ENCODE results near the gene DAGLA.

The DAGLA gene

DNA sequence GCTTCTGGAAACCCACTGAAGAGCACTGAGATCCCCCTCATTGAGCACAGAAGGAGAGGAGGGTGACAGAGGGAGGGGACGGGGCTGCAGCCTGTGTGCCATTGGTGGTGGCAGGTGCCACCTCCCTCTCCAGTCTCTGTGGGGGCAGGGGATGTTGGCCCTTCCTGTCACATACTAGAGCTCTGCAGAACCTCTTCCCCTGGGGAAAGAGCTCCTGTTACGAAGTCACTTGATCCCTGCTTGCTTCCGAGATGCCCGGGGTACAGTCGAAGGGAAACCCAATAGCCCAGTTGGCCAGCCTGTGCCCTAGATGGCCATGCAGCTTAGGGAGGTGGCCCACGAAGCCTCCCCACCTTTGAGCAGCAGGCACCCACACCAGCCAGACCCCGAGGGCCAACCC, 29.4 kb downstream of the DAGLA start:
- Histone ChIP-seq H3K4me3 (no peak overlapping the region; a peak in 1 of 20 replicates), H3K4me2 (peak overlapping the region; percentile 53 to 91 (median 74)), H3K27me3 (no peaks in the 10 kb centered on the region), H3K27ac (peak overlapping the region in 2 of 11 experiments; percentile 4 to 12; a peak in 3 of 22 replicates), H3K4me1 (peaks cover 41 to 82% (median 67%) of the 10 kb centered on the region in 10 experiments), H3K36me3 (no peaks in the 10 kb centered on the region), H3K9ac (peak overlapping the region in 2 of 11 experiments; percentile 9 to 42; a peak in 2 of 22 replicates), H4K20me1 (peaks cover 0 to 80% (median 0%) of the 10 kb centered on the region in 11 experiments; a peak in 6 of 22 replicates), H3K9me3 (replicated peaks in 1 of 11) (no peaks in the 10 kb centered on the region)
- TF ChIP-seq Cebpa-rat (IDR thresholded peaks at IDR 0.05) = no peak

DNA sequence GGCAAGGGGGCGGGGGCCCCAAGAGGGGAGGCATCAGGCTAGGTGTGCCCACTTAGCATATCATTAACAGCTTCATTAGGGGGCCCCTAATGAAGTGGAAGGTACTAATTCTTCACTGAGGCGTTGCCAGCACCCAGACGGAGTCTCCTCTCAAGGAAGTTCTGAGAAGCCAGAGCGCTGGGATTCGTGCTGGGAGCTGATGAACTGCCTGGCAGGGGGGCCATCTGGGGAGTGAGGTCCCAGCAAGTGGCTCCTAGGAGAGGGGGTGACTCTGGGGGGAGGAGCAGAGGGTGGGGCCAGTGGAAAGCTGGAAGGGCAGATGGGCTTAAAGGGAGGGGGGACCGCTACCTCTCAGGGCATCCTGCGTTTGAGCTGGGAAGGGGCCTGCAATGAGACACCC, 29.8 kb downstream of the DAGLA start:
- Histone ChIP-seq H3K4me3 (no peak overlapping the region; a peak in 1 of 20 replicates), H3K4me1 (peaks cover 44 to 81% (median 67%) of the 10 kb centered on the region in 10 experiments), H3K27ac (peak overlapping the region in 2 of 11 experiments; percentile 4 to 12; a peak in 2 of 22 replicates), H3K9ac (peak overlapping the region in 2 of 11 experiments; percentile 9 to 42; a peak in 2 of 22 replicates), H3K9me3 (replicated peaks in 1 of 11) (no peaks in the 10 kb centered on the region), H3K36me3 (no peaks in the 10 kb centered on the region), H3K4me2 (peak overlapping the region; percentile 53 to 91 (median 74)), H3K27me3 (no peaks in the 10 kb centered on the region), H4K20me1 (peaks cover 0 to 80% (median 0%) of the 10 kb centered on the region in 11 experiments; a peak in 6 of 22 replicates)
- no peak for TF ChIP-seq Cebpa-rat (IDR thresholded peaks at IDR 0.05)

DNA sequence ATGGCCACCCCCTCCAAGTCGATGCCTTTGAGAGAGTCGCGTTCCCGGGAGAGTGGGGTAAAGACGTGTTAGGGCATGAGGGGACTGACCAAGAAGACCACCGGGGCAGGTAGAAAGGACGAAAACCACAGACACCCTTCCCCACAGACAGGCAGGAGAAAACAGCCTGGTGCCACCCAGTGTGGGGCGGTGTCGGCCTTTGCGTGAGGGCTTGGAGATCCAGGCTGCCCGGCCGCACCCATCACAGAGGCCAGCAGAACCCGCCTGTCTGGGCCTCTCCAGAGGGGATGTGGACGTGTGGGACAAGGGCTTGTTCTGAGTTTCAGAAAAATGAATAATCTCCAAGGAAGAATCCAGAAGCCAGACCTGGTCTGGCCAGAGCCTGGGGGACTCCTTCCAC, 30.8 kb downstream of the DAGLA start:
- Histone ChIP-seq H4K20me1 (peaks cover 0 to 77% (median 0%) of the 10 kb centered on the region in 11 experiments; a peak in 6 of 22 replicates), H3K36me3 (no peaks in the 10 kb centered on the region), H3K4me3 (no peak overlapping the region), H3K4me1 (peaks cover 54 to 89% (median 75%) of the 10 kb centered on the region in 10 experiments), H3K27me3 (no peaks in the 10 kb centered on the region), H3K9ac (peak overlapping the region in 4 of 11 experiments; percentile 0 to 45 (median 12); a peak in 4 of 22 replicates), H3K9me3 (replicated peaks in 1 of 11) (no peaks in the 10 kb centered on the region), H3K4me2 (peak overlapping the region; percentile 5 to 91 (median 74); a peak in 16 of 22 replicates), H3K27ac (no peak overlapping the region)
- no peak for TF ChIP-seq Cebpa-rat (IDR thresholded peaks at IDR 0.05)

DNA sequence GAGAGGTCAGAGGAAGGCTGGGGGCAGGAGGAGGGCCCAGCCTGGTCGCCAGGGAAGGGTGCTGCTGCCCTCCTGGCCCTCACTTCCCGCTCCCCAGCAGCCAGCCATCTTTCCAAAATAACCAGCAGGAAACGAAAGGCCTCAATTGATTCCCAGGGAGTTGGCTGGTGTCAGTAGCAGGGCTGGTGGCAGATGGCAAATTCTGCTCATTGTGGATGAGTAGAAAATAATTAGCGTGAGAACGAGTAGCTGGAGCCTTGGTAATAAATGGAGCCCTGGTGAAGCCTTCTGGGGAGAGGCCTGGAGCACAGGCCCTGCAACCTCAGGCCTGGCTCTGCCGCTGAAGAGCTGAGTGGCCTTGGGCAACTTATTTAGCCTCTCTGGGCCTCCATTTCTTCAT, 31.3 kb downstream of the DAGLA start:
- no peaks in the 10 kb centered on the region for H3K27me3 ChIP-seq

DNA sequence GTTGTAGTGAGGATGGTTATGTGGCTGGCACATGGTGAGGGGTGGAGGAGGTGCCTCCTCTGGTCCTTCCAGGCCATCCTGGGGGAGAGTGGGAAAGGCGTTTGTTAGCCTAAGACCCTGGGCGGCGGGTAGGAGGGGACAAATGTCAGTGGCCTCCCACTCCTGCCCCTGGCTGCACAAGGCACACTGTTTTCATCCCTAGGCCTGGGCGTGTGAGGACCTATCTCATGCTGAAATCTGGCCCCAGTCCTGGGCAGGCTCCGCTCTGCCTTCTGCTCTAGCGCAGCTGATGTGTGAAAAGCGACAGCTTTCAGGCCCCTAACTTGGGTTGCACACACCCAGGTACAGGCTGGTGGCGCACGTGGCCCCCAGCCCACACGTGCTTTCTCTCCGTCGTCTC, 32.1 kb downstream of the DAGLA start:
- peaks cover 0 to 76% (median 0%) of the 10 kb centered on the region in 11 experiments; a peak in 6 of 22 replicates for H4K20me1 ChIP-seq
- no peaks in the 10 kb centered on the region for H3K9me3 ChIP-seq (replicated peaks in 1 of 11)
- H3K4me2 ChIP-seq = no peak overlapping the region
- TF ChIP-seq Cebpa-rat (IDR thresholded peaks at IDR 0.05) = no peak
- H3K4me3 ChIP-seq = no peak overlapping the region
- H3K27ac ChIP-seq = no peak overlapping the region
- peaks cover 67 to 91% (median 81%) of the 10 kb centered on the region in 10 experiments for H3K4me1 ChIP-seq
- no peaks in the 10 kb centered on the region for H3K36me3 ChIP-seq
- no peaks in the 10 kb centered on the region for H3K27me3 ChIP-seq
- 0 out of 22 replicates have a peak overlapping the region, but pooled peaks of 3 of the 11 experiments have one; percentile 1 to 16 (median 14) for H3K9ac ChIP-seq

More for the DNA sequence above, 31.3 kb downstream of the DAGLA start:
- no peak overlapping the region for H3K27ac ChIP-seq
- H3K4me3 ChIP-seq = no peak overlapping the region
- TF ChIP-seq Cebpa-rat (IDR thresholded peaks at IDR 0.05) = no peak
- peak overlapping the region in 4 of 11 experiments; percentile 0 to 45 (median 12); a peak in 4 of 22 replicates for H3K9ac ChIP-seq
- H3K36me3 ChIP-seq = no peaks in the 10 kb centered on the region
- no peaks in the 10 kb centered on the region for H3K9me3 ChIP-seq (replicated peaks in 1 of 11)
- peaks cover 0 to 77% (median 0%) of the 10 kb centered on the region in 11 experiments; a peak in 6 of 22 replicates for H4K20me1 ChIP-seq
- H3K4me2 ChIP-seq = peak overlapping the region; percentile 5 to 91 (median 74); a peak in 16 of 22 replicates
- H3K4me1 ChIP-seq = peaks cover 59 to 91% (median 77%) of the 10 kb centered on the region in 10 experiments

DNA sequence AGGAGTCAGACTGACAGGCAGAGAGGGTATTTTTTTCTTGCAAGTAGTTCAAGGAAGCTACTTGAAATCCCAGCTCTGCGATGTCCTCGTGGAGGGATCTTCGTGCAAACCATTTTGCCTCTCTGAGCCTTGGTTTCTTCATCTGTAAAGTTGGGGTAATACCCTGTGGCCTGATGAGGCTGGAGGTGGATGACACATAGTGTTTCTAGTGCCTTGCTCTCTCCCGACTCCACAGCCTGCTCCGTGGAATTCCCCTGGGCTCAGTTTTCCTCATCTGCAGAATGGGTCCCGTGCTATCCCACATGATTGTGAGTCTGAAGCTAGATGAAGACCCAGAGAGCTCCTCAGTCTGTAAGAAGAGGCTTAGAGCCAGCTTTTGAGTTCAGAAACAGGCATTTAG, 32.7 kb downstream of the DAGLA start:
- no peak overlapping the region for H3K4me3 ChIP-seq
- H3K27ac ChIP-seq = no peak overlapping the region
- H3K36me3 ChIP-seq = no peaks in the 10 kb centered on the region
- no peaks in the 10 kb centered on the region for H3K9me3 ChIP-seq (replicated peaks in 1 of 11)
- H3K27me3 ChIP-seq = no peaks in the 10 kb centered on the region
- no peak for TF ChIP-seq Cebpa-rat (IDR thresholded peaks at IDR 0.05)
- H3K4me1 ChIP-seq = peaks cover 72 to 92% (median 84%) of the 10 kb centered on the region in 10 experiments
- peaks cover 0 to 76% (median 0%) of the 10 kb centered on the region in 11 experiments; a peak in 6 of 22 replicates for H4K20me1 ChIP-seq
- H3K4me2 ChIP-seq = peak overlapping the region in 1 of 11 experiments; percentile 95; a peak in 2 of 22 replicates
- H3K9ac ChIP-seq = 0 out of 22 replicates have a peak overlapping the region, but pooled peaks of 1 of the 11 experiments have one; percentile 5

DNA sequence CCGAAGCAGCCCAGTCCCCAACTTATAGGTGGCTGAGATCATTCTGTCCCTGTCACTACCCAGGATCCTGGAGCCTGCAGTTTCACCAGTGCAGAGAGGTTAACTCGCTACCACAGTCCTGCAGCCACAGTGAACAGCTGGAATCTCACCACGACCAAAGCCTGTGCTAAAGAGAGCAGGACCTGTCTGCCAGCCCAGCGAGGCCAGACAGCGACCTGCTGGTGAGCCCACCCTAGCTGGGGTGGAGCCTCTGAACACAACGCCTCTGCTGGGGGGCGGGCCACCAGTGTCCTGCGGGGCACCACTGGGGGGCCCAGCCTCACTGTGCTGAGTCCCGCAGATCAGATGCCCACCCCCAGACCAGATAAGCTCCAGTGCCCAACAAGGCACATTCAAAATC, 33.3 kb downstream of the DAGLA start:
- Histone ChIP-seq H3K36me3 (no peaks in the 10 kb centered on the region), H3K4me1 (peaks cover 78 to 97% (median 90%) of the 10 kb centered on the region in 10 experiments), H3K4me3 (no peak overlapping the region), H3K27ac (no peak overlapping the region), H4K20me1 (peaks cover 0 to 76% (median 0%) of the 10 kb centered on the region in 11 experiments; a peak in 6 of 22 replicates), H3K9ac (peak overlapping the region in 3 of 11 experiments; percentile 2 to 18 (median 5); a peak in 2 of 22 replicates), H3K9me3 (replicated peaks in 1 of 11) (no peaks in the 10 kb centered on the region), H3K4me2 (peak overlapping the region; percentile 24 to 98 (median 49)), H3K27me3 (no peaks in the 10 kb centered on the region)
- no peak for TF ChIP-seq Cebpa-rat (IDR thresholded peaks at IDR 0.05)

DNA sequence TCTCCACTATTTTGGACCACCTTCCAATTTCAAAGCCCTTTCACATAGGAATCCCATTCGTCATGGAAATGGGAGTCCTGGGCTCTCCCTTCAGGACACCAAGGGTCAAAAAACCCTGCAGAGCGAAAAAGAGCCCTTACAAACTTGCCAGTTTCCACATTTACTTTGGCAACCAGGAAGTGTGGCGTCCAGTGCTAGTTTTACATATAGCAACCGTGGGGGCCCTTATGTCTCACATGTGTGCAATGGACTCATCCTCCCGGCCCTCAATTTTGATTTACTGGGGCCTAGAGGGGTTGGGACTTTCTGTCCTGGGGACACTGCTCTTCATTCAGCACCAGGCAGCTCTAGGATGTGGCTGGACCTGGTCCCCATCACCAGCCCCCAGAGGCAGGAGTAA, 33.7 kb downstream of the DAGLA start:
- H3K27me3 ChIP-seq = no peaks in the 10 kb centered on the region
- no peaks in the 10 kb centered on the region for H3K9me3 ChIP-seq (replicated peaks in 1 of 11)
- no peak for TF ChIP-seq Cebpa-rat (IDR thresholded peaks at IDR 0.05)
- H3K4me1 ChIP-seq = peaks cover 79 to 97% (median 90%) of the 10 kb centered on the region in 10 experiments
- H3K4me3 ChIP-seq = no peak overlapping the region
- H3K27ac ChIP-seq = no peak overlapping the region
- H3K4me2 ChIP-seq = peak overlapping the region; percentile 24 to 98 (median 49)
- H3K9ac ChIP-seq = peak overlapping the region in 2 of 11 experiments; percentile 2 to 18; a peak in 1 of 22 replicates
- peaks cover 0 to 73% (median 0%) of the 10 kb centered on the region in 11 experiments; a peak in 6 of 22 replicates for H4K20me1 ChIP-seq
- H3K36me3 ChIP-seq = no peaks in the 10 kb centered on the region

DNA sequence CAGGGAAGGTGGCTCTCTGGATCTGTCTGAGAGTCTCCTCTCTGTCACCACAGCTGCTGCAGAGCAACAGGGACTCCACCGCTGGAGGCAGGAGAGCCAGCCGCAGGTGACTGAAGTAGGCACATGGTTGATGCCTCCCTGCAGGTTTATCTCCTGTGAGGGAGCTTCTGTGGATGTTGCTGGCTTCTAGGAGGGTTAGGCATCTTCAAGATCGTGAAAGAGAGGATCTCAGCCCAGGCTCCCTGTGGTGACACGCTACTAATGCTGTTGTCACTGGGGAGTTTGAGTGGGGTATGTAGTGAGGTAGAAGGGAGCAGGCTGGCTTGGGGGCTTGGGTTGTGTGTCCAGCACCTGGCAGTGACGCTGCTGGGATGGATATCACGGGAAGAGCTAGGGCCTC, 34.1 kb downstream of the DAGLA start:
- Histone ChIP-seq H3K4me3 (no peak overlapping the region), H3K4me2 (peak overlapping the region; percentile 24 to 98 (median 49)), H3K9me3 (replicated peaks in 1 of 11) (no peaks in the 10 kb centered on the region), H4K20me1 (peaks cover 0 to 71% (median 0%) of the 10 kb centered on the region in 11 experiments; a peak in 6 of 22 replicates), H3K9ac (peak overlapping the region in 1 of 11 experiments; percentile 2; a peak in 1 of 22 replicates), H3K36me3 (no peaks in the 10 kb centered on the region), H3K27me3 (no peaks in the 10 kb centered on the region), H3K4me1 (peaks cover 79 to 97% (median 90%) of the 10 kb centered on the region in 10 experiments), H3K27ac (no peak overlapping the region)
- no peak for TF ChIP-seq Cebpa-rat (IDR thresholded peaks at IDR 0.05)

Data from BLaER1 treated with 17β-estradiol and CSF1 and Interleukin-3, amounts not matched to agents 10 nM and 100 nM (cell line).